HG03571 (cell line): ENCODE data around the gene B9D1.

Experiments used
- ATAC-seq: cut with Tn5 transposase; IDR thresholded peaks from one replicate; pipeline ENCODE4 v1.9.1; 2021; ENCODE audit not compliant: unreplicated experiment

B9D1 gene

DNA sequence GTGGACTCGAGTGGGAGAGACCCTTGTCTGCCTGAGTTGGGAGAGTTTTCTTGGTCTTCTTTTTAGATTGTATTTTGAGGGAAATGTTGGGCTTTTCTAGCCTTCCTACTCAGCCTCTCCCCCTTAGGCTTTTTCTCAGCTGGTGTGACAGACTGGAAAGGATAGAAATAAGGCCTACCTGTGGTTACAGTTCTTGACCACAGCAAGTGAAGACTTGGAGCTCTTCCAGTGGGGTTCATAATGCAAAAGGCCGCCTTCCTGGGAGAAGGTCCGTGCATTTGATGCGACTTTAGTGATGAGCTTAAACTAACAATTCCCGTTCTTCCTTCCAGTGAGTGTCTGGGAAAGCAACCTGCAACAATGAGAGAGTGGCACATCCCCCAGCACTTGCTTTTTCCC lies 56.8 kb downstream of the B9D1 start:
- ATAC-seq = no peak

- ATAC-seq = no peak
Measured at GRCh38 chr17:19305256-19305655, 57.3 kb downstream of the B9D1 start.

DNA sequence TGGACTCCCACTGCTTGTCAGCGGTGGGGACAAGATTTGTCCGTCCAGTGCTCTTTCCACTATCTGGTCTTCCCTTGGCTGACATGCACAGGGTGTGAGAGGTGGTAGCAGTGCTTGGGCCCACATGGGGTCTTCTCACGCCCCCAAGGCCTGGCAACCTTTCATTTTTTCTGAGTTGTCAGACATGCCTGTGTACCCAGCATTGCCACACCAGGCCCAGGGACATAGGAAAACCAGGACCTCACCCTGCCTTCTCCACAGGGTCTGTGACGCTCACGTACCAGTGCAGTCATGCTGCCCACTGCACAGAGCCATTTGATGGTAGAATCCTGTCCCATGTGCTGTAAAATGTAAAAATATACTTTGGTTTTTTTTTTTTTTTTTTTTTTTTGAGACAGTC lies 57.8 kb downstream of the B9D1 start:
- no peak for ATAC-seq

DNA sequence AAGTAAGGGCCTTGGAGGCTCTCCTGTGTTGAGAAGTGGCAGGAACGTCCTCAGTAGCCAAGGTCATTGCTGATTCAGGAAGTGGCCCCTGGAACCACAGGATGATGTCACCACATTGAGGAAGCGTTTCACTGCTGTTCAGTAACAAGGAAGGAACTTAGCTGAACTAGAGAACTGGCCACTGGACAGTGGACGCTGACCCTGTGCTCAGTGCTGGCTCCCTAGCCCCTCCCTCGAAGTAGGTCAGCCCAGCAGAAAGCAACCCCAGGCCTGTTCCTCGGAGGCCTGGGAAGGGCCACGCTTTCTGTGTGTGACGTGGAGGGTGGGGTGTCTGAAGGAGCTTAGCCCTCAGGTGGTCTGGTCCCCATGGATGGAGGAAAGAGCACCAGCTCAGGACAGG lies 58.3 kb downstream of the B9D1 start:
- ATAC-seq = no peak

DNA sequence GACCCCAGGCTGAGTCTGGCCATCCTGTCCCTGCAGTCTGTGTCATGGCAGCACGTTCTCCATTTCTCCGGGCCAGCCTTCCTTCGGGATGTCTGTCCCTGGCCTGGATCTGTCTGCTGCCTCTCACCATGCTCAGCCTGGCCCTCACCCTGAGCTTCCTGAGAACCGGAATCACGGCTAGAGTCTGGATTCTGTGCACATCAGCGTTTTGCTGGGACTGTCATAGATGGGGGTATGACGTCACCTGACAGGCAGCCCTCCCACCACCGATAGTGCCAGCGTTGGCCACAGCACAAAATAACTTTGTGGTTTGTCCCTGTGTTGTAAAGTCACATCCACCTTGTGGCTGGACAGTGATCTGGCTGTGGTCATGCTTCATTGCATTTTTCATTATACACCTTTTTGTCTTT lies 59.2 kb downstream of the B9D1 start:
- ATAC-seq = no peak

DNA sequence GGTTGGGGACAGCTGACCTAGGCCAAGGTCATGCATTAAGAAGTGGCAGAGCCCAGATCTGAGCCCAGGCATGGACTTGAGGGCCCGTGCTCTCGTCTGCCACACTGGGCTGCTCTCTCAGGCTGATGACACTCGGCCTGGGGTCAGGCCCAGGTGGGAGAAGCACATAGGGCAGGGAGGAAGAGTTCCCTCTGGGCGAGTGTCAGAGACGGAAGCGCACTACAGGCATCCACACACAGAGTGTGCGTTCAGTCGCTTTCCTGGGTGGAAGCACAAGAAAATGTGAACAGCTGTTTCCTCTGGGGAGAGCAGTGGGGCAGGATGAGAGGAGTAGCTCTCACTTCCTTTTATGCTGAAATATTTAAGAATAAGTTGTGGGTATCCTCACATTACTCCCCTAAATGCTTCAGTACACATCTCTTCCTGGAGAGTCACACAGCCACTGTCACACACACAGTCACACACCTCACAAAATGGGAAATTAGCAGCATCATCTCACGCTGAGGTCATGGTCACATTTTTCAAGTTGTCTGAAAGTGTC lies 59.7 kb downstream of the B9D1 start:
- ATAC-seq = no peak

DNA sequence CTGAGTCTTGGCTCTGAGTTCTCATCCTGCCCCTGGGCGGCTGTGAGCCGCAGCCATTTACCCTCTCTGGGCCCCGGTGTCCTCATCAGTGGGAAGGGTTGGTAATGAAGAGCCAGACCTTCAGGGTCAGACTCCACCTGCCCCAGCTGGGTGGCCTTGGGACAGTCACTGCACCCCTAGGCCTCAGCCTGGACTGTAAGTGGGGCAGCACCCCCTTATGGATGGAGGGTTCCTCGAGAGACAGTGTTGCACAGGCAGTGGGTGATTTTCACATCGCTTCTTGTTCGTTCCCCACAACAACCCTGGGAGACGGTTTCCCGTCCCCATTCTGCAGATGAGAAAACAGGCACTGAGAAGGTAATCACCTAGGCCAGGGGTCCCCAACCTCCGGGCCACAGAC lies 60.5 kb downstream of the B9D1 start:
- no peak for ATAC-seq

DNA sequence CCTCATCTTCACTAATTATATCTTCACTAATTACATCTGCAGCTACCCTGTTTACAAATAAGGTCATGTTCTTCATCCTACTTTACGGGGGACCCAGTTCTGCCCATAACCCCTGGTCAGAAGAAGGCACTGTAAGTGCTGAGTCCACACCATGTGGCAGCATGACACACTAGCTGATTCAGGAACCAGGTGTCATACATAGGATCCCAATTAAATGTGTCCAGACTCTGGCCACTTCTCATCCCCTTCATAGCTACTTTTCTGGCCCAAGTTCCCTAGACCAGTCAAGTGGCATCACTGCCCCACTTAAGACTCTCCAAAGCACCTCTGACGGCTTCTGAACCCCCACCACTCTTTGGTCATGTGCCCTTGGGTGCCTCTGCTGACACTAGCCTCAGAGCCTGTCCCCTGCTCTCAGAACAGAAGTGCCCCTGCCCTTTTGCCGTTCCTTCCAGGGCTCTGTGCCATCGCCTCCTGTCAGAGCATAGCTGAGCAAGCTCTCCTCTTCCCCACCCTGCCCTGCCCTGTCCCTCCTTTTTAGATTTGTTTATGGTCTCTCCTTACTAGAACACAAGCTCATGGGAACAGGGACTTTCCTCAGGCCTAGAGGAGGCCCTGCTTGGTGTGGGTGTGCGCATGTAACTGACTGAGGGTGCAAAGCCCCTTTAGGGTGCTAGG lies 61.1 kb downstream of the B9D1 start:
- no peak for ATAC-seq

GRCh38 chr17:19299866-19300265 lies 62.7 kb downstream of the B9D1 start:
- no peak for ATAC-seq

DNA sequence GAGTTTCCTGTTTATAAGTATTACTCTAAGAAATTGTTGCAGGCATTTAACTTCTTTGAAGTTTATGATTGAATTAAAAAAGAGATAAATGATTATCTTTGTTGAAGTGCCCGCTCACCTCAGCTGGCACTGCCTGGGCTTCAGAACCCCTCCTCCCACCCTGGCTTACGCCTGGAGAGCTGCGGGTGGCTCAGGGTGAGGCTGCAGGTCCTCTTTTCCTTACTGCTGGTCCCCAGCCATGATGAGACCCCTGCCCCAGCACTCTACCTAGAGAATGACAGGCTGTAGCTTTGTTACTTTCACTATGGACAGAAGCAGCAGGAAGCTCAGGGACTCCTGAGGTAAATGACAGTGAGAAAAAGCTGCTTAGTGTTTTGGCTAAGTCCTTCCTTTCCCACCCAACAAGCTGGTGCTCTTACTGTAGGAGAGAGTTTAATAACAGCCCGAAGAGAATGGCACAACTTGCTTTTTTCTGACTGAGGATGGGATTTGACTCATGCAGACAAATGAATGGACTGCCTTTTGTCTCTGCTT lies 63.2 kb downstream of the B9D1 start:
- ATAC-seq = no peak

GRCh38 chr17:19298569-19299213 lies 63.8 kb downstream of the B9D1 start:
- ATAC-seq = no peak

DNA sequence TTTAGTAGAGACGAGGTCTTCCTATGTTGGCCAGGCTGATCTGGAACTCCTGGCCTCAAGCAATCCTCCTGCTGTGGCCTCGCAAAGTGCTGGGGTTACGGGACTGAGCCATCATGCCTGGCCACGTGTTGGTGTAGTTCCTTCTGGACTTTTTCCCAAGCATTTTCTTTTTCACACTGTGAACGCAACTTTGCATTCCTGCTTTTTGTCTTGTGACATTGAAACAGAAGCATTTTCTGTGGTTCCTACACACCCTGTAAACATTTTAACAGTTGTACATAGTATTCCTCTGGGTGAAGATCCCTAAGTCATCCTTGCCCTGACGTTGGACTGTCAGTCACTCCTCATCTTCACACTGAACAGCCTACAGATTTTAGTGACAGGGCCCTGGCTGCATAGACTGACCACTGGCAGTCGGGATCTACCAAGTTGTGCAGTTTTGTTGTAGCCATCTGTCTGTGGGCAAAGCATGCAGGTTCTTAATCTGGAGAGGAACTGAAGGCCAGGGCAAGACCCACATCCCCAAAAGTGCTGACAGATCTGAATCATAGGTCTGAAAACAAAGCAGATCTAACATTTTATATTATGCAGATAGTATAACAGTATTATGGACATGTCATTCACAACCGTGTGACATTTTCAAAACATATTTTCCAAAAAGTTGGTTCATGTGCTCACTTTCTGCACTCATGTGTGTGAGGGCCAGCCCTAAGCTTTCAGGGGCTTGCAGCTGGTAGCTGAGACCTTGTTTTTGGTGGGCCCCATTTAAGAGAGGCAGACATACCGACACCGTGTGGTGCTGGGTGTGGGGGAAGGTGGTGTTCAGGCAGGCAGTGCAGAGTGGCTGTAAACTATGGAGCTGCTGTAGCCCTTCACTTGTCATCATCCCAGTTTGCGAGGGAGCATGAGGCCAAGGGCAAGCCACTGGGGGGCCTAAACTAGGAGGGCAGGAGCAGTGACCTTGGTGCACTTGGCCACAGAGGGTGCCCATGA lies 65.4 kb downstream of the B9D1 start:
- ATAC-seq = no peak

- ATAC-seq = no peak
Measured at GRCh38 chr17:19295473-19296135, 66.9 kb downstream of the B9D1 start.

- ATAC-seq = no peak
Measured at GRCh38 chr17:19294443-19294842, 68.1 kb downstream of the B9D1 start.
